Activated CD4-positive, CD25-positive, alpha-beta regulatory T cell treated with anti-CD3 and anti-CD28 coated beads, Interleukin-2, amount 50 U/mL, for 72 hours (primary cell): ENCODE results near the gene IFT52.

Experiments used
- DNase-seq: peaks from one replicate; pipeline ENCODE4 v3.0.0; 2021

The IFT52 gene

DNA sequence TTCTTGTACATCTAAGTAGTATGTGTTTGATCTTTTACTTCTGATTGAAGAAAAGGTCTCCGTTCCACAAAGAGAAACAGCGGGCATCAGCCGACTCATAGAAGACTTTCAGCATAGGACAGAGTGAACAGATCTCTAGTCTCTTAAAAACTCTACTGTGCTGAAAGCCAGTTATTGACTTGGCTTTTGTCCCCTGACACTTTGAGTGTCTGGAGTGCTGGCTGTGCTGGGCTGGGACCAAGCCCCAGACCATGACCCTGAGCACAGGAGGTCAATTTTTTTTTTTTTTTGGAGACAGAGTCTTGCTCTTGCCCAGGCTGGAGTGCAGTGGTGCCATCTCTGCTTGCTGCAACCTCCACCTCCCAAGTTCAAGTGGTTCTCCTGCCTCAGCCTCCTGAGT, 104.0 kb downstream of the IFT52 start:
- no peak for DNase-seq

DNA sequence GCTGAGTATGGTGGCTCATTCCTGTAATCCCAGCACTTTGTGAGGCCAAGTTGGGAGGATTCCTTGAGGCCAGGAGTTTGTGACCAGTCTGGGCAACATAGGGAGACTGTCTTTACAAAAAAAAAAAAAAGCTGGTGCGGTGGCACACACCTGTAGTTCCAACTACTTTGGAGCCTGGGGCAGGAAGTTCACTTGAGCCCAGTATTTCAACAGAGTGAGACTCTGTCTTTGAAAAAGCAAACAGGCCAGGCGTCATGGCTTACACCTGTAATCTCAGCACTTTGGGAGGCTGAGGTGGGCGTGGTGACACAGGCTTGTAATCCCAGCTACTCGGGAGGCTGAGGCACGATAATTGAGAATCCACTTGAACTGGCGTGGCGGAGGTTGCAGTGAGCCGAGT, 104.8 kb downstream of the IFT52 start:
- no peak for DNase-seq
